Smooth muscle cell (in vitro differentiated cells): Measurements from ENCODE around the gene CACNA1H. TPM values are rescaled to one million over a fixed set of nuclear protein-coding genes. Genes with fewer than 3 reads are reported as not detected.

Source experiments
- DNase-seq: peaks from one replicate; lab custom pipeline; 2025; ENCODE audit not compliant: unreplicated experiment; lab: John Stamatoyannopoulos, UW
- H2AFZ ChIP-seq: fragments of 200-600 bp; sonication (generic); 2 replicates; pipeline ENCODE4 v1.6.0; 2016; ENCODE audit warnings: antibody characterized with exemption, low read depth, mild to moderate bottlenecking
- H3F3A ChIP-seq: fragments of 200-600 bp; sonication (generic); 2 replicates; pipeline ENCODE4 v1.6.0; 2017; ENCODE audit warnings: antibody characterized with exemption, low read depth
- H3K27ac ChIP-seq: fragments of 200-600 bp; sonication (generic); 2 replicates; pipeline ENCODE4 v1.5.1; 2016; ENCODE audit warnings: low read depth, mild to moderate bottlenecking
- H3K27me3 ChIP-seq: fragments of 200-600 bp; sonication (generic); 2 replicates; pipeline ENCODE4 v1.6.1; 2016; ENCODE audit warnings: low read depth, mild to moderate bottlenecking
- H3K36me3 ChIP-seq: fragments of 200-600 bp; sonication (generic); 2 replicates; pipeline ENCODE4 v1.5.1; 2016; ENCODE audit warnings: low read depth
- H3K4me1 ChIP-seq: fragments of 200-600 bp; sonication (generic); 2 replicates; pipeline ENCODE4 v1.5.1; 2016; ENCODE audit warnings: low read depth
- H3K4me2 ChIP-seq: fragments of 200-600 bp; sonication (generic); 2 replicates; pipeline ENCODE4 v1.6.0; 2016; ENCODE audit warnings: mild to moderate bottlenecking
- H3K4me3 ChIP-seq: fragments of 200-600 bp; sonication (generic); 2 replicates; pipeline ENCODE4 v1.5.1; 2016; ENCODE audit warnings: mild to moderate bottlenecking
- H3K79me2 ChIP-seq: fragments of 200-600 bp; sonication (generic); 2 replicates; pipeline ENCODE4 v1.6.0; 2016; ENCODE audit warnings: low read depth, mild to moderate bottlenecking
- H3K9ac ChIP-seq: fragments of 200-600 bp; sonication (generic); 2 replicates; pipeline ENCODE4 v1.6.0; 2016; ENCODE audit warnings: low read depth
- H3K9me3 ChIP-seq: fragments of 200-600 bp; sonication (generic); replicated peaks from 2 replicates; pipeline ENCODE4 v1.5.1; 2016; ENCODE audit warnings: low read depth
- H4K20me1 ChIP-seq: fragments of 200-600 bp; sonication (generic); 2 replicates; pipeline ENCODE4 v1.6.0; 2016; ENCODE audit warnings: low read depth
- WGBS: methylation state at CpG from one replicate; pipeline ENCODE4 v1.1.7; 2016; ENCODE audit warnings: low lambda C conversion rate; 5-methylcytosine and 5-hydroxymethylcytosine counted together
- polyA plus RNA-seq: library from polyadenylated mRNA; unstranded; fragments of >200 nt; fragmentation: Nextera tagmentation; extraction: Ambion mirVana; gene quantifications from 2 replicates; pipeline ENCODE4 v1.2.1, GENCODE V29; 2016
- total RNA-seq: library from RNA; depleted of rRNA; stranded (reverse); fragments of >200 nt; gene quantifications from 2 replicates; pipeline ENCODE4 v1.2.3, GENCODE V29; 2014
- TF ChIP-seq, protein P1 (sequence below): fragments of 200-600 bp; sonication (generic); IDR thresholded peaks from 2 replicates; pipeline ENCODE4 v1.5.1; 2017; ENCODE audit warnings: borderline replicate concordance, mild to moderate bottlenecking, antibody characterized with exemption; ENCODE audit not compliant: insufficient read depth, poor library complexity, severe bottlenecking

The CACNA1H gene
- total and polyA plus RNA-seq, 2 experiments from 2014 or later, result 1.7 to 2.6 TPM

- H3K4me2 ChIP-seq, result peak overlapping the region; percentile 84
- H3K27ac ChIP-seq, result no peak overlapping the region
- H2AFZ ChIP-seq, result no peak overlapping the region
- peak overlapping the region; percentile 54 for H3K4me3 ChIP-seq
- H4K20me1 ChIP-seq, result no peaks in the 10 kb centered on the region
- no peaks in the 10 kb centered on the region for H3K36me3 ChIP-seq
- no peaks in the 10 kb centered on the region for H3K9me3 ChIP-seq
- DNase-seq, result no peak
- H3K4me1 ChIP-seq, result peaks cover 7% of the 10 kb centered on the region
- TF ChIP-seq, protein P1, sequence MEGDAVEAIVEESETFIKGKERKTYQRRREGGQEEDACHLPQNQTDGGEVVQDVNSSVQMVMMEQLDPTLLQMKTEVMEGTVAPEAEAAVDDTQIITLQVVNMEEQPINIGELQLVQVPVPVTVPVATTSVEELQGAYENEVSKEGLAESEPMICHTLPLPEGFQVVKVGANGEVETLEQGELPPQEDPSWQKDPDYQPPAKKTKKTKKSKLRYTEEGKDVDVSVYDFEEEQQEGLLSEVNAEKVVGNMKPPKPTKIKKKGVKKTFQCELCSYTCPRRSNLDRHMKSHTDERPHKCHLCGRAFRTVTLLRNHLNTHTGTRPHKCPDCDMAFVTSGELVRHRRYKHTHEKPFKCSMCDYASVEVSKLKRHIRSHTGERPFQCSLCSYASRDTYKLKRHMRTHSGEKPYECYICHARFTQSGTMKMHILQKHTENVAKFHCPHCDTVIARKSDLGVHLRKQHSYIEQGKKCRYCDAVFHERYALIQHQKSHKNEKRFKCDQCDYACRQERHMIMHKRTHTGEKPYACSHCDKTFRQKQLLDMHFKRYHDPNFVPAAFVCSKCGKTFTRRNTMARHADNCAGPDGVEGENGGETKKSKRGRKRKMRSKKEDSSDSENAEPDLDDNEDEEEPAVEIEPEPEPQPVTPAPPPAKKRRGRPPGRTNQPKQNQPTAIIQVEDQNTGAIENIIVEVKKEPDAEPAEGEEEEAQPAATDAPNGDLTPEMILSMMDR, result no peak
- no peaks in the 10 kb centered on the region for H3K79me2 ChIP-seq
- no peaks in the 10 kb centered on the region for H3F3A ChIP-seq
- 20% methylated on average over 9 of the region's 40 CpGs for WGBS
- no peak overlapping the region for H3K9ac ChIP-seq
- peaks cover 5% of the 10 kb centered on the region for H3K27me3 ChIP-seq
These were observed 725 bp upstream of the CACNA1H start for GRCh38 chr16:1152123-1152638.

DNA sequence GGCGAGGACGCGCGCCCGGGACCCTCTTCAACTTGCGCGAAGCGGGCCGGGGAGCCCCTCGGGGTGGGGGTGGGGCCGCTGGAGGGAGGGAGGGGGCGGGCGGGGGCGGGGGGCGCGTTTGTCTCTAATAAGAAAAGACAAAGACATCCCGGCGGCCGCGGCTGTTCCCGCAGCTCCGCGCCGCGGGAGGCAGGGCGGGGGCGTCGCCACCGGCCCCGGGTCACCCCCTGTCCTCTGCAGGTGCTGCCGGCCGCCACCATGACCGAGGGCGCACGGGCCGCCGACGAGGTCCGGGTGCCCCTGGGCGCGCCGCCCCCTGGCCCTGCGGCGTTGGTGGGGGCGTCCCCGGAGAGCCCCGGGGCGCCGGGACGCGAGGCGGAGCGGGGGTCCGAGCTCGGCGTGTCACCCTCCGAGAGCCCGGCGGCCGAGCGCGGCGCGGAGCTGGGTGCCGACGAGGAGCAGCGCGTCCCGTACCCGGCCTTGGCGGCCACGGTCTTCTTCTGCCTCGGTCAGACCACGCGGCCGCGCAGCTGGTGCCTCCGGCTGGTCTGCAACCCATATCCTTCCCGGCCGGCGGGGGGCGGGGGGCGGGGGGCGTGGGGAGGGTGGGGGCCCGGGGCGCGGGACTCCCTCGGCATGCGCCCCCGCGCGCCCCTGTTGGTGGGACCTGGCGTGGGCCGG is 714 bp downstream of the CACNA1H start:
- no peak for DNase-seq
- Histone ChIP-seq H3K36me3 (no peaks in the 10 kb centered on the region), H3K4me3 (peak overlapping the region; percentile 26), H2AFZ (no peak overlapping the region), H3K79me2 (no peaks in the 10 kb centered on the region), H3K4me1 (peaks cover 7% of the 10 kb centered on the region), H3K9ac (no peak overlapping the region), H4K20me1 (no peaks in the 10 kb centered on the region), H3K9me3 (no peaks in the 10 kb centered on the region), H3F3A (no peaks in the 10 kb centered on the region), H3K27ac (no peak overlapping the region), H3K27me3 (peaks cover 5% of the 10 kb centered on the region), H3K4me2 (peak overlapping the region; percentile 80)
- under 1% methylated on average over 53 of the region's 94 CpGs for WGBS
- TF ChIP-seq, protein P1, result no peak

GRCh38 chr16:1154291-1154886 is 1.5 kb downstream of the CACNA1H start:
- no peaks in the 10 kb centered on the region for H3K9me3 ChIP-seq
- TF ChIP-seq, protein P1, result no peak
- no peak for DNase-seq
- H3K27me3 ChIP-seq, result peaks cover 5% of the 10 kb centered on the region
- H3K4me3 ChIP-seq, result peak overlapping the region; percentile 26
- no peaks in the 10 kb centered on the region for H3F3A ChIP-seq
- peak overlapping the region; percentile 80 for H3K4me2 ChIP-seq
- no peak overlapping the region for H3K9ac ChIP-seq
- H3K27ac ChIP-seq, result no peak overlapping the region
- 56% methylated on average over 29 of the region's 31 CpGs for WGBS
- H3K4me1 ChIP-seq, result peaks cover 7% of the 10 kb centered on the region
- H4K20me1 ChIP-seq, result no peaks in the 10 kb centered on the region
- no peaks in the 10 kb centered on the region for H3K36me3 ChIP-seq
- no peaks in the 10 kb centered on the region for H3K79me2 ChIP-seq
- no peak overlapping the region for H2AFZ ChIP-seq
